NCI-H146 (cell line): ENCODE results near the gene TANK.
"Not testable (repeated sequence)": the region's sequence is repeated elsewhere in the genome, so short reads cannot be mapped to it uniquely, and the experiment has no call there.

ENCODE experiments used
- DNase-seq: peaks from one replicate; lab custom pipeline; 2025; lab: John Stamatoyannopoulos, UW

Gene TANK

GRCh38 chr2:161170377-161170776 is 10.1 kb downstream of the TANK start:
- no peak for DNase-seq

- DNase-seq = no peak
These were observed 11.0 kb downstream of the TANK start for GRCh38 chr2:161170958-161171932.

- DNase-seq = no peak
These were observed 12.8 kb downstream of the TANK start for GRCh38 chr2:161172901-161173540.

GRCh38 chr2:161173541-161174194 is 13.4 kb downstream of the TANK start:
- DNase-seq = no peak

GRCh38 chr2:161177969-161178368 is 17.7 kb downstream of the TANK start:
- no peak for DNase-seq

GRCh38 chr2:161178756-161179155 is 18.5 kb downstream of the TANK start:
- DNase-seq = no peak

DNA sequence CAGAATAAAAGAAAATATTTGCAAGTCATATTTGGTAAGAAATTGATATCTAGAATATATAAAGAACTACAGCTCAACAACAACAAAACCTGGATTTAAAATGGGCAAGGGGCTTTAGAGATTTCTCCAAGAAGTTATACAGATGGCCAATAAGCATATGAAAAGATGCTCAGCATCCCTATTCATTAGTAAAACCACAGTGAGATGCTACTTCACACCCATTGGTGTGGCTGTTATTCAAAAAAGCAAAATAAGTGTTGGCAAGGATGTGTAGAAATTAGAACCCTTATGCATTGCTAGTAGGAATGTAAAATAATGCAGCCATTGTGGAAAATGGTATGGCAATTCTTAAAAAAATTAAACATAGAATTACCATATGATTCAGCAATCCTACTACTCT is 29.8 kb downstream of the TANK start:
- DNase-seq = no peak

DNA sequence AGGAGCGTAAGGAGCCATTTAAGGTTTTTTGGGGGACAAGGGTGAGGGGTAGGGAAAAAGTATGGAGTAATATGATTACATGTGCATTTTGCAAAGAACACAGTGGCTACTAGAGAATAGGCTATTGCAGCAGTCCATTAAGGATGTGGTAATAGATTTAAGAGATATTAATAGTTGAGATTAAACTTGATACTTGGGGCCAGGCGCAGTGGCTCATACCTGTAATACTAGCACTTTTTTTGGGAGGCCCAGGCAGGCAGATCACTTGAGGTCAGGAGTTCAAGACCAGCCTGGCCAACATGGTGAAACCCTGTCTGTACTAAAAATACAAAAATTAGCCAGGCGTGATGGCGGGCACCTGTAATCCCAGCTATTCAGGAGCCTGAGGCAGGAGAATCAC is 35.4 kb downstream of the TANK start:
- DNase-seq = not testable (repeated sequence)

DNA sequence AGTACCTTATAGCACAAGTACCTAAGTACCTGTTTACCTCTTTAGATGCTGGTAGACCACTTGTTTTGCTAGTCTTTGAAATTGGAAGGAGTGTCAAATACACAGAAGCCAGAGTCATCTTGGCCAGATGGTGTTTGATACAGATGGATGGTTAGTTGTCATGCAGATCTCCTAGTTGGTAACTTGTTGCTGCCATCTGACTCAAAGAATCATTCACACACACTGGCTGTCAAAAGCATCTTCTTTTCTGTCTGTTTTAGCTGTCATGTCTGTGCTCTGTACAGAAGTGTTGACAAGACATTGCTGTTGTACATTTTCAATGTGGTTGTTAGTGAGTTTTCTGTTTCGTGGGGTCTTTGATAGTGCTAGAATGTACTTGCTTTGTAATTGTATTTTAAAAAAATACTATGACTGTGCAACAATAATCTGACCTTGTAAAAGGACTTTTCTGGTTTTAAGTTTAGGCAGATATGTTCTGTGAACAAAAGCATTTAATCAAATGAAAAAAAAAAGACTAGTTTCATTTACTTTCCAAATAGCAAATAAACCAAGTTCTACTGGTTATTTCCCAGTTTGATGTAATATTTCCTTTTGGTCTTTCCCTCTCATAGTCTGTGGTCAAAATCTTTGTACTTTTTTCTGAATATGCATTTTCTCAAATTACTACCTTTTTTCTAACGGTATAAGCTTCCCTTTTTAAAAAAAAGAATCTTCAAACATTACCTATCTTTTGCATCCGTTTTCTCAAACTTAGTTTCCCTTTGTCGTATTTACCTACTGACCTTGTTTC is 39.9 kb downstream of the TANK start:
- no peak for DNase-seq

- DNase-seq = no peak
These were observed 44.6 kb downstream of the TANK start for GRCh38 chr2:161204846-161205245.

- no peak for DNase-seq
These were observed 46.3 kb downstream of the TANK start for GRCh38 chr2:161206471-161207032.

- no peak for DNase-seq
These were observed 47.7 kb downstream of the TANK start for GRCh38 chr2:161207941-161208340.

- DNase-seq = no peak
These were observed 48.4 kb downstream of the TANK start for GRCh38 chr2:161208527-161209139.

GRCh38 chr2:161209902-161210301 is 49.7 kb downstream of the TANK start:
- no peak for DNase-seq

- no peak for DNase-seq
These were observed 57.5 kb downstream of the TANK start for GRCh38 chr2:161217597-161218185.

DNA sequence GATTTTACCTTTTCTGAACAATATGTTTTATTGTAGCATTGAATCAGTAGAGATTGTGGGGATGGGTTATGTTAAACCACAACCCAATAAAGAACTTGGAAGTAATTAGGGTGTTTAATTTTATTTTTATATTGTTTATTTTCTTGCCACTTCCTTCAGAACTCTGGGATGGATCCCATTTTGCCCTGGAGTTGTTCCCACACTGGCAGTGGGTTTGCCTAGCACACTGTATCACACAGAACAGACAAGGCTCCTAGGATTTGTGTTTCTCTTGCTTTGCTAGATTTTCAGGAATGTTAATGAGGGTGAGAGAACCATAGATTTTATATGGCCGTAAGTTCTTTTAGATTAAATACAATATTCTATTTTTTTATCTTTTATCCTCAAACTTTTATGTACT is 59.0 kb downstream of the TANK start:
- no peak for DNase-seq

DNA sequence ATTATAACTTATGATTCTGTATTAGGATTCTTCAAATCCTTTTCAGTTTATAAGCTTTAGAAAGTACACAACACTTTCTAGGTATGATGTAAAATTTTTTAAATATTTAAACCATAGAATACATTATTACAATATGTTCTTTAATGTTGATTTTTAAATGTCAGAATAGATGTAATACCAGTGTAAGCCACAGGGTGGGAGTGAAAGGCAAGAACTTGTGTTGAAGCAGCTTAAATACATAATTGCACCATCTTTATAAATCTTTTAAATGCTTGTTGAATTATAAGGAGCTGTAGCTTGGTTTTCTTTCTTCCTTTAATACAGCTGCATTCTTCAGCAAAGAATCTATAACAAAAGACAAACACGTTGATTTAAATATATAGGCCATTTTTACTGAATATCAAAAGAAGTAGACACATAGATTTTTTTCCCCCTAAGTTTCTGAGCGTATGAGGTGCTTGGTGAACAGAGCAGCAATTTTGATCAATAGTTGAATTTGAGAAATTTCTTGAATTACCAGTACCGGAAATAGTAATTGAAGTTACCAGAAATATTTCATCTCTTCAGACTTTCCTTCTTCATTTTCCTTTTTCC is 63.0 kb downstream of the TANK start:
- DNase-seq = peak; percentile 5

- DNase-seq = no peak
These were observed 68.4 kb downstream of the TANK start for GRCh38 chr2:161228511-161229240.

GRCh38 chr2:161230959-161231358 is 70.7 kb downstream of the TANK start:
- DNase-seq = no peak

GRCh38 chr2:161232571-161232970 is 72.3 kb downstream of the TANK start:
- no peak for DNase-seq
